ENCODE data around the gene POMT1. TPM values are rescaled to one million over a fixed set of nuclear protein-coding genes. Genes with fewer than 3 reads are reported as not detected.
A peak's percentile ranks its signal among the peaks of the same experiment; 100 is the strongest.
"Not testable (repeated sequence)": the region's sequence is repeated elsewhere in the genome, so short reads cannot be mapped to it uniquely, and the experiment has no call there.

The POMT1 gene
- total RNA-seq, 4 donors from 2014 or later: 14.6 to 27.8 (median 18.4) TPM

- Histone ChIP-seq H3K27me3 (no peaks in the 10 kb centered on the region), H3K4me3 (peak overlapping the region; percentile 57 to 94 (median 84)), H3K27ac (peak overlapping the region in 3 of 4 donors; percentile 61 to 85 (median 77)), H3K36me3 (peaks cover 0 to 34% (median under 1%) of the 10 kb centered on the region in 3 donors), H3K9me3 (no peaks in the 10 kb centered on the region), H3K4me1 (peaks cover 10 to 36% (median 19%) of the 10 kb centered on the region in 3 donors)
- TF ChIP-seq POLR2A (IDR thresholded peaks at IDR 0.05): no peak
- TF ChIP-seq, protein P1, sequence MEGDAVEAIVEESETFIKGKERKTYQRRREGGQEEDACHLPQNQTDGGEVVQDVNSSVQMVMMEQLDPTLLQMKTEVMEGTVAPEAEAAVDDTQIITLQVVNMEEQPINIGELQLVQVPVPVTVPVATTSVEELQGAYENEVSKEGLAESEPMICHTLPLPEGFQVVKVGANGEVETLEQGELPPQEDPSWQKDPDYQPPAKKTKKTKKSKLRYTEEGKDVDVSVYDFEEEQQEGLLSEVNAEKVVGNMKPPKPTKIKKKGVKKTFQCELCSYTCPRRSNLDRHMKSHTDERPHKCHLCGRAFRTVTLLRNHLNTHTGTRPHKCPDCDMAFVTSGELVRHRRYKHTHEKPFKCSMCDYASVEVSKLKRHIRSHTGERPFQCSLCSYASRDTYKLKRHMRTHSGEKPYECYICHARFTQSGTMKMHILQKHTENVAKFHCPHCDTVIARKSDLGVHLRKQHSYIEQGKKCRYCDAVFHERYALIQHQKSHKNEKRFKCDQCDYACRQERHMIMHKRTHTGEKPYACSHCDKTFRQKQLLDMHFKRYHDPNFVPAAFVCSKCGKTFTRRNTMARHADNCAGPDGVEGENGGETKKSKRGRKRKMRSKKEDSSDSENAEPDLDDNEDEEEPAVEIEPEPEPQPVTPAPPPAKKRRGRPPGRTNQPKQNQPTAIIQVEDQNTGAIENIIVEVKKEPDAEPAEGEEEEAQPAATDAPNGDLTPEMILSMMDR (IDR thresholded peaks at IDR 0.05): peak in 1 of 6 experiments; percentile 7
- intact Hi-C loops (cut with DNase I): no loop called here
- no peak for DNase-seq
- WGBS, 2 donors: 14 to 22% methylated on average over 18 to 21 of the region's 32 CpGs
Measured at GRCh38 chr9:131503626-131504465, 1.1 kb downstream of the POMT1 start.

DNA sequence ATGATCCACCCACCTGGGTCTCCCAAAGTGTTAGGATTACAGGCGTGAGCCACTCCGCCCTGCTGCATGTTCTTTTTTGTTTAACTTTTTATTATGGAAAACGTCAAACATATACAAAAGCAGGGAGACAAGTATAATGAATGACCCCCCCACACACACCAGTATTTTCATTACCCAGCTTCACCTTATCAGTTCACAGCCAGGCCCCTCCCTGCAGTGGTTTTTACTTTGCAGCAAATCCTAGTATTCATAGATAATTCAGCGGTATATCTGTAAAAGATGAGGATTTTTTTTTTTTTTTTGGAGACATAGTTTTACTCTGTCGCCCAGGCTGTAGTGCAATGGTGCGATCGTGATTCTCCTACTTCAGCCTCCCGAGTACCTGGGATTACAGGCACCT, 2.3 kb downstream of the POMT1 start:
- Histone ChIP-seq H3K9me3 (no peaks in the 10 kb centered on the region), H3K4me3 (no peak overlapping the region), H3K27ac (no peak overlapping the region), H3K27me3 (no peaks in the 10 kb centered on the region), H3K36me3 (peaks cover 0 to 34% (median 0%) of the 10 kb centered on the region in 3 donors), H3K4me1 (peaks cover 10 to 36% (median 19%) of the 10 kb centered on the region in 3 donors)
- TF ChIP-seq POLR2A (IDR thresholded peaks at IDR 0.05): no peak
- TF ChIP-seq, protein P1 (IDR thresholded peaks at IDR 0.05): no peak
- no peak for DNase-seq
- intact Hi-C loops (cut with DNase I): no loop called here
- 86 to 87% methylated on average over 8 of the region's 8 CpGs for WGBS, 2 donors

GRCh38 chr9:131511416-131511815, 8.7 kb downstream of the POMT1 start:
- Histone ChIP-seq H3K27me3 (no peaks in the 10 kb centered on the region), H3K4me3 (no peak overlapping the region), H3K36me3 (peaks cover 12 to 94% (median 21%) of the 10 kb centered on the region in 3 donors), H3K4me1 (no peaks in the 10 kb centered on the region), H3K27ac (no peak overlapping the region), H3K9me3 (no peaks in the 10 kb centered on the region)
- TF ChIP-seq, protein P1 (IDR thresholded peaks at IDR 0.05): no peak
- no peak for DNase-seq
- intact Hi-C loops (cut with DNase I): no loop called here
- WGBS, 2 donors: 66 to 79% methylated on average over 7 of the region's 7 CpGs

- Histone ChIP-seq H3K36me3 (peaks cover 12 to 98% (median 21%) of the 10 kb centered on the region in 3 donors), H3K27me3 (no peaks in the 10 kb centered on the region), H3K9me3 (no peaks in the 10 kb centered on the region), H3K27ac (no peak overlapping the region), H3K4me3 (no peak overlapping the region), H3K4me1 (no peaks in the 10 kb centered on the region)
- DNase-seq: no peak
- 100% methylated on average over 5 to 6 of the region's 6 CpGs for WGBS, 2 donors
- intact Hi-C loops (cut with DNase I): no loop called here
- TF ChIP-seq, protein P1 (IDR thresholded peaks at IDR 0.05): no peak
- TF ChIP-seq POLR2A (IDR thresholded peaks at IDR 0.05): no peak
Measured at GRCh38 chr9:131511880-131512279, 9.2 kb downstream of the POMT1 start.

GRCh38 chr9:131513177-131513576, 10.5 kb downstream of the POMT1 start:
- peaks cover 12 to 98% (median 26%) of the 10 kb centered on the region in 3 donors for H3K36me3 ChIP-seq
- intact Hi-C loops (cut with DNase I): no loop called here

DNA sequence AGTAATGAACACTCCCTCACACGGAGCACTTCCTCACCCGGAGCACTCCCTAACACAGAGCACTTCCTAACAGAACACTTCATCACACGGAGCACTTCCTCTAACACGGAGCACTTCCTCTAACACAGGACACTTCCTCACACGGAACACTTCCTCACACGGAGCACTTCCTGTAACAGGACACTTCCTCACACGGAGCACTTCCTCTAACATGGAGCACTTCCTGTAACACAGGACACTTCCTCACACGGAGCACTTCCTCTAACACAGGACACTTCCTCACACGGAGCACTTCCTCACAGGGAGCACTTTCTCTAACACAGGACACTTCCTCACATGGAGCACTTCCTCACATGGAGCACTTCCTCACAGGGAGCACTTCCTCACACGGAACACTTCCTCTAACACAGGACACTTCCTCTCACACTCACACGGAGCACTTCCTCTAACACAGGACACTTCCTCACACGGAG, 12.9 kb downstream of the POMT1 start:
- H3K4me3 ChIP-seq; H3K27ac ChIP-seq; H3K27me3 ChIP-seq; DNase-seq; intact Hi-C loops (cut with DNase I); H3K4me1 ChIP-seq; H3K9me3 ChIP-seq: not testable (repeated sequence)
- H3K36me3 ChIP-seq: peaks cover 22 to 100% (median 41%) of the 10 kb centered on the region in 3 donors
- whole genome bisulfite sequencing, 2 donors: 73 to 92% methylated on average over 4 to 6 of the region's 12 CpGs

More at GRCh38 chr9:131513177-131513576, 10.5 kb downstream of the POMT1 start:
- DNase-seq: no peak
- 87% methylated on average over 9 of the region's 15 CpGs; no CpG with 5 or more reads in 1 of the 2 donors for WGBS, 2 donors
- no peak overlapping the region for H3K27ac ChIP-seq
- no peaks in the 10 kb centered on the region for H3K9me3 ChIP-seq
- TF ChIP-seq POLR2A (IDR thresholded peaks at IDR 0.05): no peak
- TF ChIP-seq, protein P1 (IDR thresholded peaks at IDR 0.05): no peak
- no peaks in the 10 kb centered on the region for H3K4me1 ChIP-seq
- H3K27me3 ChIP-seq: no peaks in the 10 kb centered on the region
- H3K4me3 ChIP-seq: no peak overlapping the region
